Tibial artery (tissue), 4 donors: ENCODE data around the gene TMEM140.
A peak's percentile ranks its signal among the peaks of the same experiment; 100 is the strongest.

Experiments
- DNase-seq, 2 donors: peaks; one replicate each; pipeline ENCODE4 v3.0.0-alpha.2; 2019
- H3K27ac ChIP-seq, 2 donors: fragments of 200-600 bp; sonication (generic) in 1 of 2; 1 replicate in 1 of 2; 2 replicates in 1 of 2; pipeline ENCODE4 v1.5.1; 2018 to 2019; ENCODE audit warnings: mild to moderate bottlenecking in 1 of 2
- H3K27me3 ChIP-seq, 2 donors: fragments of 200-600 bp; sonication (generic) in 1 of 2; one replicate each; pipeline versions ENCODE4 v1.5.1 to v1.6.0; 2016 to 2019
- H3K36me3 ChIP-seq, 3 donors: fragments of 200-600 bp; sonication (generic) in 2 of 3; one replicate each; pipeline ENCODE4 v1.5.1; 2016 to 2019; ENCODE audit warnings: mild to moderate bottlenecking in 2 of 3
- H3K4me1 ChIP-seq, 4 donors: fragments of 200-600 bp; sonication (generic) in 2 of 4; 1 replicate in 3 of 4; 2 replicates in 1 of 4; pipeline ENCODE4 v1.5.1; 2016 to 2019
- H3K4me3 ChIP-seq, 2 donors: fragments of 200-600 bp; sonication (generic) in 1 of 2; 1 replicate in 1 of 2; 2 replicates in 1 of 2; pipeline ENCODE4 v1.5.1; 2018 to 2019; ENCODE audit warnings: mild to moderate bottlenecking in 2 of 2
- H3K9me3 ChIP-seq, 3 donors: fragments of 200-600 bp; sonication (generic) in 1 of 3; one replicate each; pipeline ENCODE4 v1.5.1; 2016 to 2019
- intact Hi-C: fragments of 100-400 bp; cut with DNase I; formaldehyde crosslinking; loops from one replicate; pipeline ENCODE4 v1.15.0; 2023; ENCODE audit warnings: low total_unique reads
- TF ChIP-seq, protein P1 (sequence below), 2 experiments: fragments of 200-600 bp in 1 of 2; fragments of 450-650 bp in 1 of 2; IDR thresholded peaks; one replicate each; pipeline ENCODE4 v1.5.1; 2017 to 2019; ENCODE audit warnings: antibody characterized with exemption in 2 of 2, mild to moderate bottlenecking in 1 of 2, moderate library complexity in 1 of 2

Gene TMEM140

DNA sequence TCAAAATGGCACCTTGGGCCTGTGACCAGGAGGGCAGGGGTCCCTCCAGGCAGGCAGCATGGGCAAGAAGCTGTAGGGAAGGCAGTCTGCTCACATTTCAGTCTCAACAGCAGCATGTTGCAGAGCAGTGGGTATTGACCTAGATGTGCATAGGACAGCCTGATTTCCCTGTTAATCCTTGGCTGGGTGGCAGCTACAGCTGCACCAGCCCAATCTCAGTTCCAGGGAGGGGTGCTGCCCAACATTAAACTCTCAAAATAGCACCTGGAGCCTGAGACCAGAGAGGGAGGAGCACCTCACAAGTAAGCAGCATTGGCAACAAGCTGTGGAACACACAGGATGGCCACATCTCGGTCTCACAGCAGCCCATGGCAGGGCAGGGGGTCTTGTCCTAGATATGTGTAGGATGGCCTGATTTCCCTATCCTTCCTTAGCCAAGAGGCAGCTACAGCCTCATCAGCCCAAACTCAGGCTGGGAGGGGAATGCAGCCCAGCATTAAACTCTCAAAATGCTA is 10.3 kb downstream of the TMEM140 start:
- Histone ChIP-seq H3K4me3 (no peak overlapping the region), H3K27ac (no peak overlapping the region), H3K36me3 (peaks cover 0 to 10% (median 5%) of the 10 kb centered on the region in 3 donors), H3K27me3 (no peaks in the 10 kb centered on the region), H3K9me3 (peaks cover 0 to 14% (median 7%) of the 10 kb centered on the region in 3 donors), H3K4me1 (peaks cover 0 to 32% (median 20%) of the 10 kb centered on the region in 4 donors)
- no peak for DNase-seq
- intact Hi-C loops: no loop called here
- TF ChIP-seq, protein P1, sequence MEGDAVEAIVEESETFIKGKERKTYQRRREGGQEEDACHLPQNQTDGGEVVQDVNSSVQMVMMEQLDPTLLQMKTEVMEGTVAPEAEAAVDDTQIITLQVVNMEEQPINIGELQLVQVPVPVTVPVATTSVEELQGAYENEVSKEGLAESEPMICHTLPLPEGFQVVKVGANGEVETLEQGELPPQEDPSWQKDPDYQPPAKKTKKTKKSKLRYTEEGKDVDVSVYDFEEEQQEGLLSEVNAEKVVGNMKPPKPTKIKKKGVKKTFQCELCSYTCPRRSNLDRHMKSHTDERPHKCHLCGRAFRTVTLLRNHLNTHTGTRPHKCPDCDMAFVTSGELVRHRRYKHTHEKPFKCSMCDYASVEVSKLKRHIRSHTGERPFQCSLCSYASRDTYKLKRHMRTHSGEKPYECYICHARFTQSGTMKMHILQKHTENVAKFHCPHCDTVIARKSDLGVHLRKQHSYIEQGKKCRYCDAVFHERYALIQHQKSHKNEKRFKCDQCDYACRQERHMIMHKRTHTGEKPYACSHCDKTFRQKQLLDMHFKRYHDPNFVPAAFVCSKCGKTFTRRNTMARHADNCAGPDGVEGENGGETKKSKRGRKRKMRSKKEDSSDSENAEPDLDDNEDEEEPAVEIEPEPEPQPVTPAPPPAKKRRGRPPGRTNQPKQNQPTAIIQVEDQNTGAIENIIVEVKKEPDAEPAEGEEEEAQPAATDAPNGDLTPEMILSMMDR (IDR thresholded peaks at IDR 0.05): no peak

DNA sequence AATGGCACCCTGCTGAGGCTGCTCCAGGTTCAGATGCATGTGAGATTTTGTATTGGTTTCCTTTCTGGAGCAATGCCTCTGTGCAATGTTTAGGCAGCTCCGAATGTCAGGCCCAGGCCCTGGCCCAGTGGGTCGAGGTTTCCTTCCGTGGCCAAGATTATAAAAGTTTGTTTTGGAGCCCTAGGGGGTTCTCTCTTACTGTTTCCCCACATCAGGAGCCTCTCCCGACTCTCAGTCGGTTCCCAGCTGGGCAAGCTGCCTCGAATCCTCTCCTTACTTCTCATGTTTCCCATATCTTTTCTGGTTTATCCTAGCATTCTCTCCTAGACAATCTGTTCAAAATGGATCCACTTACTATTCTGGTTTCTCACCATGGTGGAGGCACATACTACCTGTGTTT is 11.0 kb downstream of the TMEM140 start:
- H3K27ac ChIP-seq: peak overlapping the region in 1 of 2 donors; percentile 12

DNA sequence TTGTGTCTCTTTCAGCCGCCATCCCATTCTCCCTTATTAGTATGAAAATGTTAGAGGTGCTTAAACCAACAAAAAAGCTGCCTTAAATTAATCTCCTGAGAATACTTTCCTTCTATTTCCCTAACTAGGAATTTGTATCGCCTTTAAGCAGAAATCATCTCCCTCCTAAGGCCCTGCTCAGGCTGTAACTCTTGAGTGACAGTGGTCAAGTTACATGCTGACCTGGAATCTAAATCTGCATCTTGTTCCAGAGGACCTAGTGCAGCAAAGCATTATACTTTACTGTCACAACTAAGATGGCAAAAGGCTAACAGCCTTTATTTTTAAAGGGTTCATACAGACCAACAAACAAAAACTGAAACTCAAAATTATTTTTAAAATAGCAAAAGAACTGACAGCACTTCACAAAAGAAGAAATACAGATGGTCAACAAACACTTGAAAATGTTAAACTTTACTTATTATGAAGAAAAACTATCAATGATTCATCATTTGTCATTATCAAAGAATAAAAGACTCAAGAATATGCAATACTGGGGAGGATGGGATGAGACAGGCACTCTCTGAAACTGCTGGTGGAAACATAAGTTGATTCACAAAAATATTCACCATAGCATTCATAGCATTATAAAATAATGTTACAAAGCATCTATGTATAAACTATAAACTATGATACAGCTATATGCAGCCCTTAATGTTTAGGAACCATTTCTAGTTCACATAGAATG is 11.7 kb downstream of the TMEM140 start:
- intact Hi-C loops: loop anchor here (10.0 kb wide), 1 partner anchor 165 kb away; no protein-coding TSS in a partner anchor
- TF ChIP-seq, protein P1 (IDR thresholded peaks at IDR 0.05): no peak
- Histone ChIP-seq H3K9me3 (peaks cover 0 to 14% (median 7%) of the 10 kb centered on the region in 3 donors), H3K27ac (peak overlapping the region in 1 of 2 donors; percentile 35), H3K4me3 (no peak overlapping the region), H3K4me1 (peaks cover 0 to 32% (median 20%) of the 10 kb centered on the region in 4 donors), H3K36me3 (peaks cover under 1 to 14% (median 10%) of the 10 kb centered on the region in 3 donors), H3K27me3 (no peaks in the 10 kb centered on the region)
- DNase-seq: no peak

More for the DNA sequence above, 11.0 kb downstream of the TMEM140 start:
- DNase-seq: no peak
- intact Hi-C loops: no loop called here
- Histone ChIP-seq H3K9me3 (peaks cover 0 to 14% (median 7%) of the 10 kb centered on the region in 3 donors), H3K4me1 (peaks cover 0 to 32% (median 20%) of the 10 kb centered on the region in 4 donors), H3K4me3 (no peak overlapping the region), H3K27me3 (no peaks in the 10 kb centered on the region), H3K36me3 (peaks cover 0 to 10% (median 7%) of the 10 kb centered on the region in 3 donors)
- TF ChIP-seq, protein P1 (IDR thresholded peaks at IDR 0.05): no peak

DNA sequence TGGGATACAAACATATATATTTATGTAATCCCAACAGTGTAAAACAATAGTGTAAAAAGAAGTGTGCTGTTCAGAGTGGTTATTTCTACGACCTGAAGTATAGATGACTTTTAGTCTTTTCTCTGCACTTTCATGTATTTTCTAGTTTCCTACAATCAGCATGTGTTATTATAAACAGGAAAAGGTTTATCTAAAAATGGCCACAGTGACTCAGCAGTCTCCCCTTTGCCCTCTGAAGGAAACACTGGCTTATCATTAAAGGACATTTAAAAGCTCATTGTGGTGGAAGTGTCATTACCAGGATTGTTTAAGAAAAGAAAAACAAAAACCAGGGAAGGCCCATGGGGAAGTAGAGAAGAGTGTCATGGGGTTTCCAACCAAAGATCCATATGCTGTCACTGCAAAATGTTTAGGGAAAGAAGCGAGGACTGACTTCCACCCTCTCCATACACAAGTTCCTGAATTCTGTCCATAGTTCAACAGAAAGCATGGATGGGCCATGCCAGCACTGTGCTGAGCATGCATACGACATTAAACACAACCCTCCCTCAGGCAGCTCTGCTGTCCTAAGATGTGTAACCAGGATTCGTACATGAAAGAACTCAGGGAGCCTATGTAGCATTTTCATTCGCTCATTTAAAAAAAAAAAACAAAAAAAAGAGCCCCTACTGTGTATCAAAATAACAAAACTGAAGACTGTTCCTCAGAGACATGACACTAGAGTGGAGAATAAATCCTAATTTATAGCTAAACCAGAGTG is 12.4 kb downstream of the TMEM140 start:
- Histone ChIP-seq H3K27me3 (no peaks in the 10 kb centered on the region), H3K4me1 (peaks cover 0 to 32% (median 20%) of the 10 kb centered on the region in 4 donors), H3K9me3 (peaks cover 0 to 14% (median 7%) of the 10 kb centered on the region in 3 donors), H3K36me3 (peaks cover 6 to 21% (median 11%) of the 10 kb centered on the region in 3 donors), H3K4me3 (no peak overlapping the region), H3K27ac (peak overlapping the region; percentile 29 to 35)
- no peak for DNase-seq
- intact Hi-C loops: loop anchor here (10.0 kb wide), 1 partner anchor 165 kb away; no protein-coding TSS in a partner anchor
- TF ChIP-seq, protein P1 (IDR thresholded peaks at IDR 0.05): no peak

DNA sequence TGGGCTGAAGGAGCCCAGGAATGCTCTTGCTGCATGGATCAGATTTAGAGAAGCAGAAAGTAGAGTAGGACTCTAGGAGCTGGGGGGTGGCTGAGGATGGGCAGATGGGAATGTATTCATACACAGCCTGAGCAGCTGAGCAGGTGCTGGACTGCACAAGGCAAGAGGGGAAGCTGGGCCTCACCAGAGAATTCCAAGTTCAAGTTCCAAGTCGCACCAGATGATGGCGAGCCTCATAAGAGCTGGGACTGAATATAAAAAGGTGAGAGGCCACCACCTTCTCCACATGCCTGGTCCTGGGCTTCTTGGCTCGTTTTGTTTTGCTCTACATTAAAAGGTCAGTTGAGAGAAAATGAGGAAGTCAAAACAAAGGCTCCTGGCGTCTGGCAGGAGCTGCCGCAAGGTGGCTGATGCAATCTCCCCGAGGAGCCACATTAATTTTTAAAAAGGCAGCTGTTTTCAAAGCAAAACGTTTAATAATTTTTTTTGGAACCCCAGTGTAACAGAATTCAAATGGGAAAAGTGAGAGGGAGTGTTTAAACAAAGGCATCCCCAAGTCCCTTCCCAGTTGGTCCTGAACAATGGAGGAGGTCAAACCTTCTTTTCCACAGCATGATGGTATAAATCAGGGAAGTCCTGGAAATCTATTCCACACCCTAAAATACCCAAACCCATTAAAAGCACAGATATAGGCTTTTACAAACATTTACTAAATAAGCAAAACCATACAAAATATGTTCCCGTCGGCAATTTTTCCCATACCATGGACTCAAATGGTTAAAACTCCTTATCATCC is 13.2 kb downstream of the TMEM140 start:
- peaks cover 0 to 32% (median 20%) of the 10 kb centered on the region in 4 donors for H3K4me1 ChIP-seq
- DNase-seq: no peak
- no peaks in the 10 kb centered on the region for H3K27me3 ChIP-seq
- TF ChIP-seq, protein P1 (IDR thresholded peaks at IDR 0.05): no peak
- H3K9me3 ChIP-seq: peaks cover 0 to 8% (median 1%) of the 10 kb centered on the region in 3 donors
- H3K4me3 ChIP-seq: no peak overlapping the region
- intact Hi-C loops: loop anchor here (10.0 kb wide), 1 partner anchor 166 kb away; no protein-coding TSS in a partner anchor
- H3K27ac ChIP-seq: peak overlapping the region; percentile 29 to 35
- peaks cover 10 to 29% (median 18%) of the 10 kb centered on the region in 3 donors for H3K36me3 ChIP-seq
